T-helper 22 cell (primary cell): Measurements from ENCODE around the gene PCDH15.

Experiments
- DNase-seq: peaks from one replicate; pipeline ENCODE4 v3.0.0-alpha.2; 2020; ENCODE audit warnings: low read depth

The PCDH15 gene

DNA sequence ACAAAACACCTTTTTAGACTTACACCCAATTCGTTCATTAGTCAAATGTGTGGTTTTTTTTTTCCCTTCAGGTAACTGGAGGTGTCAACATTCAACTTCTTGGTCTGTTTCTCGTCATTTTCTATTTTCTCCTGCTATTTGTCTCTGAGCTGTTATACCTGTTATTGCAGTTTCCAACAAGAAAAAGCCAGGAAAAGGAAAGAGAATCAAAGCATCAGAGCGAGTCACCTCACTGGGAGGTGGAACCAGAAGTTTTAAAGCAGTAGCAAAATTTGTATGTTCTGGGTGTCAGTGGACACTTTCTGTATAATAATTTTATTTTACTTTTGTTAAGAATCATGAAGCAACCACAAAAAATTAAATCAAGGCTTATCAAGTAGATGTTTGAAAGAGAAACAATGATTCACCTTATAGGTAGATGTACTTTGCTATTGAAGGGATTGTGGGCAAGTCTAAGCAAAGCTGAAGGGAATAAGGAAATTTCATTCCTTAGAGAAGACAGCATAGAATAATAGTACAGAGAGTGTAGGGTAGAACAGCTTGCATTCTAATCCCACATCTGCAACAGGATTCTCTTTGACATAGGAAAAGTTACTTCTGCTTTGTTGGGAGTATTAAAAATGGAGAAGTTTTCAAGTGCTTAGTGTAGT is 675.8 kb downstream of the PCDH15 start:
- DNase-seq: no peak

DNA sequence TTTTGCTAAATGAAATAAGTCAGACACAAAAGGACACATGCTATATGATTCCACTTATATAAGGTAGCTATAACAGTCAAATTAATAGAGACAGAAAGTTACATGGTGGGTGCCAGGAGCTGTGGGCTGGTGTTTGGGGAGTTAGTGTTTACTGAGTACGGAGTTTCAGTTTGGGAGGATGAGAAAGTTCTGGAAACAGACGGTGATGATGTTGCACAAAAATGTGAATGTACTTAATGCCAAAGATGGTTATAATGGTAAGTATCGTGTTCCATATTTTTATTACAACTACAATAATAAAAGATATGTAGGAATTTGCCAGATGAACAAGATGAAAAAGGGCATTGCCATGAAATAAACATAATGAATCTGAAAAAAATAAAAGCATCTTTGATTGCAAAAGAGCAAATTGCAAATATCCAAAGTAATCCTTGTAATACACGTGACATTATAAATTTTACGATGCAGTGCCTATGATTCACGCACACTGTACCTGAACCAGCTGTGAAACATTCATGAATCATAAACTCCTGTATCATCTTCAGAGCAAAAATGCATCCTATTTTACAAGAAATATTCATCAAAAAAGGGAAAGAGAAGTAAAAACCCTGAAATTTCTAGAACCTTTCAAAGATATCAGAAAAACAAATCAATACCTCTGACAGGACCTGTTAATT is 676.7 kb downstream of the PCDH15 start:
- DNase-seq: no peak

DNA sequence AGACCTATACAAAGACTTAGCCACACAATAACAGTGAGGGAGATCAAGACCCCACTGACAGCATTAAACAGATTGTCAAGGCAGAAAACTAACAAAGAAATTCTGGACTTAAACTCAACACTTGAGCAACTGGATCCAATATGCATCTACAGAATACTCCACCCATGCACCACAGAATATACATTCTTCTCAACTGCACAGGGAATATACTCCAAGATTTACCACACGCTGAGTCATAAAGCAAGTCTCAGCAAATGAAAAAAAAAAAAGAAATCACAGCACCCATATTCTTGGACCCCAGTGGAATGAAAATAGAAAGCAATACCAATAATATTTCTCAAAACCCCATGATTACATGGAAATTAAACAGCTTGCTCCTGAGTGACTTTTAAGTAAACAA is 680.2 kb downstream of the PCDH15 start:
- DNase-seq: no peak

DNA sequence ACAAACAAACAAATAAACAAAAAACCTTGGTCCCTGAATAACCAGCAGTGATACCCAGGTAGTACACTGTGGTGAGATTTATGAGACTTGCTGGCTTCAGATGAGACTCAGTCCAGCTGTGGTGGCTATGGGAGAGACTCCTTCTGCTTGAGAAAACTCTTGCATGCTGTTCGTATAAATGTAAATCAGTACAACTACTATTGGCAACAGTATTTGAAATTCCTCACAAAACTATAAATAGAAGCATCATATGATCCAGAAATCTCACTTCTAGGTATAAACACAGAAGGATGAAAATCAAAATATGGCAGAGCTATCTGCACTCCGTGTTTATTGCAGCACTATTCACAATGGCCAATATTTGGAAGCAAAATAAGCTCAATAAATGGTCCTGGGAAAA is 692.1 kb downstream of the PCDH15 start:
- no peak for DNase-seq

DNA sequence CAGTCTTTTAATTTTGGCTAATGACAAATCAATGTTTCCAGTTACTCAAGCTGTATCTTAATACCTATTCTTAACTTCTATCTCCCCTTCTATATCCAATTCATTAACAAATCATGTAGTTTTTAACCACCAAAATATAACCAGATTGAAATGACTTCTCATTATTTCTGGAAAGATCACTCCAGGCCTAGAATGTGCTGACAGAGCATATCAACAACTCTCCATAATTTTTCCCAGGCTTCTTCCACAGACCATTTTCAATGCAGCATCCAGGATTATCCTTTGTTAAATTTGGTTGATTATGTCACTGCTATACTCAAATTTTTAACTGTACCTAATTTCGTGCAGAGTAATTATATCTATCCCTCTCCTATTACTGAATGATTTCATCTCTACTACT is 704.1 kb downstream of the PCDH15 start:
- DNase-seq: no peak

DNA sequence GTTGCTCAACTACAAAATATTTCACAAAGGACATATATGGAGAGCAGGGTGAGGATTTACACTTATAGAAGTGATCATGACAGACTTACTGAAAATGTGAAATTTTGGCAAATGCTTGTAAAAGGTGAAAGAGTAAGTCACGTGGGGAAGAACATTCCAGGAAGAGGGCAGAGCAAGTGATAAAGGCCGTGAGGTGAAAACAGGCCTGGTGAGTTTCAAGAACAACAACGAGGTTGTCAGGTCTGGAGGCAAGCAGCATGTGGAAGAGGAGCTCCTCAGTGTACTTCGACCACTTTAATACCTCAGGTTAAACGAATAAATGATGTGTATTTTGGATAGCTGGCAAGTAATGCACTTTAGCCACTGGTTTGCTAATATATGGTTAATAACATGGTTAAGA is 706.7 kb downstream of the PCDH15 start:
- DNase-seq: no peak

DNA sequence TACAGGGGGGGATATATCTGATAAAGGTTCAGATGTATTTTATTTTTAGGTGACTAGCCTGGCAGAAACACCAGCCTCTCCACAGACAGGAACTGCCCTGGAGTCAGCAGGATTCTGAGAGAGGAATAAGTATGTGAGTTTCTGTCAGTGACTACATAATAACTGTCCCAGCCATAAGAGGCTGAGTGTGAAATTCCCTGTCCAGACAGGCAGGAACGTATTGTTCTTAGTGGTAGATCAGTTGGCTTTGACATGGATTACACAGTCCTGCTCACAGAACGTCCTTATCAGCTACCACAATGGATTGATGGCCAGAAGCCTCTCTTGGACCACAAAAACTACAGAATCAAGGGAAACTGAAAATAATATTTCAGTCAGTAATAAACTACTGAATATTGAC is 709.8 kb downstream of the PCDH15 start:
- DNase-seq: no peak

DNA sequence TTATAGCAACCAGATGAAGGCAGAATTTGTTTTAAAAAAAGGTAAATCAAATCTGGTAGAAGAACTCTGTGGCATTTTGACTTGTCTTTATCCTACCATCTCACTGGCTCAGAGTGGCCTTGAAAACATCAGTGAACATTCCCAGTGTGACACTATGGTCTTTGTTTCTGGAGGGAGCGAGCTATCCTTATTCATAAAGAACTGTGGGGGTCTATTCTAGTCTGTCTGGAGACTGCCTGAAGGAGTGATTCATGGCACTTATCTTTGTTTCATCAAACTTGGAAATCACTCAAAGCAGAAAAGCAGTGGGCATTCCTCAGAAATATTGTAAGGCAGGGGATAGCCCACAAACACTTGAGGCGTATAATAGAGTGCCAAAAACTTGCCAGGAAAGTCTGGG is 719.1 kb downstream of the PCDH15 start:
- DNase-seq: no peak

DNA sequence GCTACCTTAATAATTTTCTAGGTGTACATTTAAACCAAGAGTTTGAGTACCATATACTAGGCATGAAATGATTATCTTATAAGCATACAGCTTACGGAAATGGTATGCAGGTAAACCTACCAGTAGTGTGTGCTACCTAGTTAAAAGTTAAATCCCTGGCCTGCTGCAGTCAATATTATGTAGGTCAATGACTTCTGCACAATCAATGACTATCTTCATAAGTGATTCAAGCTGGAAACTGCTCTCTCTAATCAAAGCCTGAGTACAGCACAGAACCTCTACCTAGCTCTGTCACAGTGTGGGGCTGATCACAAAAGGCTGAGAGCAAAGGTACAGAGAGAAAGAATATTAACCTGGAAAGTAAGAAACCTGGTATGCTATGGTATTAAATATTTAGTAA is 733.7 kb downstream of the PCDH15 start:
- no peak for DNase-seq

DNA sequence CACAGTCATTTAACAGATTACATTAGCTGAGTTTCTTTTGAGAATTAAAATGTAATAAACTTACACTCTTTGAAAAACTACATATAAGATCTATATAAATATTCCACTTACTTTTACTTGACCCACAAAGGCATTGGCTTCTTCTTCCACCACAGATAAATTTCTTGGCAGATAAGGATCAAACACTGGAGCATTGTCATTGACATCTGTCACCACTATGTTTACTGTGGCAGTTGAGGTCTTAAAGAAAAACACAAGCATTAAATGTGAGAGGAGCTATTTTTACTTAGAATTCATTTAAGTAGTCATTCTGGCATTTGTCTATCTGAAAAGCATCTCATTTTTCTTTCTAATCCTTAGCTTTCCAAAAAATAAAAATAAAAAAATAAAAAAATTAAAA is 734.4 kb downstream of the PCDH15 start:
- no peak for DNase-seq

DNA sequence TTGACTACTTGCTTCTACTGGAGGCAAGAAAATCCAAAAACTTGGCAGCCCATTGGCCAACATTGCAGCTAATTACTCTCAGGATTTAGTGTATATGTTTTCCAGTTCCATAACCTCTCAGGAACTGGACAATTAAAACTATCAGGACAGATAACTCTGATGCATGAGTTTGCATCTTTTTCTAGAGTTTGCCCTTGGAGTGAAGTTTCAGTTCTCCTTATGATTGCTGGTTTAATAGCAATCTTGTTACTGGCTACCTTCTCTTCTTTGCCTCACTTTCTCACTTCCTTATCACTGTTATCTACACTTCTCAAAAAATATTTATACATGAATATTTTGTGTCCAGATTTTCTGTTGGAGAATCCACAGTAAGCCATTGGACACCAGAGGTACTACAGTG is 735.9 kb downstream of the PCDH15 start:
- no peak for DNase-seq

DNA sequence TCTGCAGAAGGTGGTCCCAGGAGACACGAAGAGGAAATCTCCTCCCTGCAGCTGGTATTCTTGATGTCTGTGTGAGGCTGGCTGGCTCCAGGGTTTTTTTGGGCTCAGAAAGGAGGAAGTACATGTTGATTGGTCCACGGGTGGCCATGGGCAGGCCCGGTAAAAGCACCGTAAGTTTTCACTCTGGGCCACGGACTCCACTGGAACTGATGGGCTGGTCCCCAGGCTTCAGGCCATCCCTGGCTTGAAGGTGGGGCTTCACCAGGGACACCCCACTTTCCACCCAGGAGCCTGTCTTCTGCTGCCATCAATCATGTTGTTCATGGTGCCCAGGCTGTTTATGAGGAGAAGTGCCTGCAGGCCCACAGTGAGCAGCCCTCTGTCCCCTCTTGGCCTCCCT is 736.8 kb downstream of the PCDH15 start:
- DNase-seq: no peak

DNA sequence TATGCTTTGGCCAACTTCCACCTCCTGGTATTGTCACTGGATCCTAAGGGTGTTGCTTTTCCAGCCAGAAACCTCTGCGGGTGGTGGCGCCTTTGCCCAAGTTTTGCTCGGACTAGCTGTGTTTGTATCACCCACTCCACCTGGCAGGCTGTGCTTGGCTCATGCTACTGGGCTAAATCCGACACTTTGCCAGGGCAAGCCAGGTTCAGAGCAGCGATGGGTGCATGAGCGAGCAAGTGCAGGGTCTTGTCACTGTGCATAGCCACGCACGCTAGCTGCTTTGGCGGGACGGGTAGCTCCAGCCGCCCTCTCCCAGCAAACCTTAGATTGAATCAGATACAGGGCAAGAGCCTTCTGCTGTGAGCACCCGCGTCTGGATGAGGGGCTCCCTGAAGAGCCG is 737.5 kb downstream of the PCDH15 start:
- DNase-seq: no peak

DNA sequence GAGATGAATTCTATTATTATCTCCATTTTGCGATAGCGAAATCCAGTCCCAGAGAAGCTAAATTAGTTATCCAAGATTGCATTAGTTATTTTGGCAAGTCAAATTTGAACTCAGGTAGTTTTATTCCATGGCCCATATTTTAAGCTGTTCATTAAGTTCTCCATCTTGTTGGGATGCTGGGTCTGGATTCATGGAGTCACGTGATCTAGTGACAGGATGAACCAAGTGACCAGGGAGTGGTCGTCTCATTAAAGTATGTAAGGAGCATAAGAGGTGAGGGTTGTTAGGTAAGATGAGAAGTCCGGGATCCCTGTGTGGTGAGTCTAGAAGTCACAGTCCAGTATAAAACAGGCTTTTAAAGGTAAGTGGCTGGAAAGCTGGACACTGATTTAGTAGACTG is 740.5 kb downstream of the PCDH15 start:
- no peak for DNase-seq

DNA sequence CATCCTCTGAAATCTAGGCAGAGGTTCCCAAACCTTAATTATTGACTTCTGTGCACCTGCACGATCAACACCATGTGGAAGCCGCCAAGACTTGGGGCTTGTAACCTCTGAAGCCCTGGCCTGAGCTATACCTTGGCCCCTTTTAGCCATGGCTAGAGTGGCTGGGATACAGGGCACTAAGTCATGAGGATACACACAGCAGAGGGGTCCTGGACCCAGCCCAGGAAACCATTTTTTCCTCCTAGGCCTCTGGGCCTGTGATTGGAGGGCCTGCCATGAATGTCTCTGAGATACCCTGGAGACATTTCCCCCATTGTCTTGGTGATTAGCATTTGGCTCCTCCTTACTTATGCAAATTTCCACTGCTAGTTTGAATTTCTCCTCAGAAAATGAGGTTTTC is 743.7 kb downstream of the PCDH15 start:
- DNase-seq: no peak

DNA sequence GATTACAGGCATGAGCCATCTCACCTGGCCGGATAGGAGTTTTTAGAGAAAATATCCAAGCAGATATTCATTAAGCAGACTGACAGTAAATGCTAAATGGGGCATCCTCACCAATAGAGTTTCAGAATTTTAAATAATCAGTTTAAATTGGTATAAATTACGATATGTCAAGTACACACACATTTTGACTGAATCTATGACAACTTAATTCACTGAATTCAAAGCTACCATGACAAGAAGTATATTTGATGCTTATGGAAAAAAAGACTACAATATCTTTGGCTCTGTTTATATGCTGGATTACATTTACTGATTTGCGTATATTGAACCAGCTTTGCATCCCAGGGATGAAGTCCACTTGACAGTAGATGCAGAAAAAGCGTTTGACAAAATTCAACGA is 774.7 kb downstream of the PCDH15 start:
- no peak for DNase-seq

DNA sequence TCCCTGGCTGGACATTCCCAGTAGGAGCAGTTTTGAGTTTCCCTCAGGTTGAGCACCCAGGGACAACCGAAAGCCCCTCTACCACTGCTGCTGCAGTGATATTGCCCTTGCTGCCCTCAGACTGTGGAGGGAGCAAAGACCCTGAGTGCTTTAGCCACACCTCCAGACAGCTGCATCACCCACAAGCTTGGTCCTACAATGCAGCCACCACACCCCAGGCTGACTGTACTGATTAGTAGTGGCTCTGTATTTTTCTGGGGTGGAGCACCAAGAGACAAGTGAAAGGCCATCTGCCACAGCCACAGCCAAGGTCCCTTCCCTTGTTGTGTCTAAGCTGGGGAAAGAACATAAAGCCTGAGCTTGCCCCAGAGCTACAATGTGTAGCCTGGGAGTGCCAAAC is 789.9 kb downstream of the PCDH15 start:
- no peak for DNase-seq

DNA sequence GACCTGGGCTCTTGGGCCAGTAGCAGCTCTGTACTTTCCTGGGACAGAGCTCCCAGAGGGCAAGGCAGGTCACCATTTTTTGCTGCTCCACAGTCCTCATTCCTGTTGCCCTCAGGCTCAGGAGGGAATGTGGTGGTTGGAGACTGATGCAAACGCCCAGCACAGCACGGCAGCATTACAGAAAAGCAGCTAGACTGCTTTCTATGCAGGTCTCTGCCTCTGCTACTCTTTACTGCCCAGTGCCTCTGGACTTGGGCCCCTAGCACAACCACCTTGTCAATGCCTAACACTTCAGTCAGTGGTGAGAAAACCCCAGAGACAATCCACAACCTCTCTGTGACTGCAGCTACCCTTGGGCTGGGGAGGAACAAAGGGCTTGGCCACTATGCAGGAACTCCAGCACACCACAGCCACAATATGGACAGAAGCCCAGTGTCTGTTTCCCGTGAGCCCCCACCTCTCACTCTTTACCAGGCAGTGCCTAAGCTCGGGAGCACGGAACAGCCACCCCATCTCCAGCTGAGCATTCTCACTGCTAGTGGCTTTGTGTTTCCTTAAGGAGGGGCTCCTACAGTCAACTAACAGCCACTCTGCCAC is 790.6 kb downstream of the PCDH15 start:
- no peak for DNase-seq

DNA sequence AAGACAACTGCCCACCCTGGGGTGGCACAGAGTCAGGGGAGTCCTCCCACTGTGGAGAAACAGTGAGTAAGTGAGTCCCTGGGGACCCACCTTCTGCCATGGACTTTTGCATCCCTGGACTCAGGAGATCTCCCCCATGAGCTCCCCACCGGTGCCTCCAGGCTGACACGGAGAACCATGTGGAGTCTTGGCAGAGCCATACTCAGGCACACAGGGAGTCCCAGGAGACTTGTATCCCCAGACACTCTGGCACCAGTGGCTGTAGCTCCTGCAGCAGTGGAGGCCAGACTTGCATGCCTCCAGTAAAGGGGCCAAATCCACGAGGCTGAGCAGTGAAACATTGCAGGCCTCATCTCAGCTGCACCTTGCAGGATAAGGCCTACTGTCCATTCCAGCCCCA is 791.4 kb downstream of the PCDH15 start:
- no peak for DNase-seq

DNA sequence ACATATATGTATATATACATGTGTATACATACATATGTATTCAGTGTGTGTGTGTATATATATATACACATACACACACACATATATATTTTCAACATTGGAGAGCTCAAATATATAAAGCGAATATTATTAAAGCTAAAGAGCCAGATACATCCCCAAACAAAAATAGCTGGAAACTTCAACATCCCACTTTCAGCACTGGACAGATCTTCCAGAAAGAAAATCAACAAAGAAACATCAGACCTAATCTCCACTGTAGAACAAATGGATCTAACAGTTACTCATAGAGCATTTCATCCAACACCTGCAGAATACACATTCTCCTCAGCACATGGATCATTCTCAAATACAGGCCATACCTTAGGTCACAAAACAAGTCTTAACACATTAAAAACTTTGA is 799.0 kb downstream of the PCDH15 start:
- no peak for DNase-seq

DNA sequence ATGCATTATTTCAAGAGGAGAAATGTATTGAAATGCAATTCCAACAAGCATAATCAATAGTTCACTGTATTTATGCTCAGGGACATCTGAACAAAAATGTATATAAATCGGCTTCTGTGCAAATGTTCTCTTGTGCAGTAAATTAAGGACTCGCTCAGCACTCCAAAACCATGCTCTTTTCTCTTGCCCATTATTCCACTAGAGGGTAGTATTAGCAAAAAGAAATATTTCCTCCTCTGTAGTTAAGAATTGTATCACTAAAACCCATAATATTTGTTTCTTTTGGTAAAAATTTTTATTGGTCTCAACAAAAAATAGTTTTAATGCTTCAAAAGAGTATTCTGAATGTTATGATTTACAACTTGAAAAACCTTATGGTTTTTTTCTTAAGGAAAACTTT is 803.1 kb downstream of the PCDH15 start:
- no peak for DNase-seq

DNA sequence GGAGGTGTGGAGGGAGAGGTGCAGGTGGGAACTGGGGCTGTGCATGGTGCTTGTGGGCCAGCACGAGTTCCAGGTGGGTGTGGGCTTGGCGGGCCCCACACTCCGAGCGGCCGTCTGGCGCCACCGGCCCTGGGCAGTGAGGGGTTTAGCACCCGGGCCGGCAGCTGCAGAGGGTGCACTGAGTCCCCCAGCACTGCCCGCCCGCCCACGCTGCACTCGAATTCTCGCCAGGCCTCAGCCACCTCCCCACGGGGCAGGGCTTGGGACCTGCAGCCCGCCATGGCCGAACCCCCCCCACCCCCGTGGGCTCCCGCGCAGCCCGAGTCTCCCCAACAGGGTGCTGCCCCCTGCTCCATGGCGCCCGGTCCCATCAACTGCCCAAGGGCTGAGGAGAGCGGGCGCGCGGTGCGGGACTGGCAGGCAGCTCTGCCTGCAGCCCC is 810.2 kb downstream of the PCDH15 start:
- DNase-seq: no peak

DNA sequence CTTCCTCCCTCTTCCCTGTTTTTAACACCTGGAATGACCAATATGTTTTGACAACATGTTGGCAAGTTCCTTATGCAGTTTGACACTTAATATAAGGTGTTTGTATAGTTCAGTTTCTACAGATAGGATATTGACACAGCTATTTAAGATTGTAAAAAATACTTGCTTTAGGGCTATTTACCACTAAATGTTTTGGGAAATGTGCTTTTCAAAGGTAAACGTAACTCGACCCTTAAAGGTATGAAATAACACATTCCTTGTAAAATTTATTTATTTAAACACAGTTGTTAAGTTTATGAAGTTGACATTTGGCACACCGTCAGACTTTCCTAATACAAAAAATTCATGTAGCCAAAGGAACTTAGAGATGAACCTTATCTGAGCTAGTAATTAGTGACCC is 817.6 kb downstream of the PCDH15 start:
- DNase-seq: no peak

DNA sequence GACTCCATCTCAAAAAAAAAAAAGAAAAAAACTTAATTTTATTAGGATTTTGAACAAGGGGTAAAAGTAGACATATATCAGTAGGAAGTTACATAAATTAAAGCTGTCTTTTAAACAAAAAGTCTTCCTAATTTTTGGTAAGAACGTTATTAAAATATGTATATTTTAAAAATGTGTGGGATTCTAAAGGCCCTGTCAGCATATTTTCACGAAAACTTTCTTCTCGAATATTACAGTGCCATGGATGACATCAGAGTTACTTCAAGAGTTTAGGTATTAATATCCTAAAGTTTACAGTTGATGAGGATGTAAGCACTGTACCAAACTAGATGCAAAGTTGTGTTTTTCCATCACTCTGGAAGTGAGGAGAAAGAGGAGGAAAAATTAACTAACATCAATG is 820.8 kb downstream of the PCDH15 start:
- no peak for DNase-seq
